Loucy (cell line): Measurements from ENCODE around the gene CCDC60.

Source experiments
- H2AFZ ChIP-seq: fragments of 200-600 bp; sonication (generic); 2 replicates; pipeline ENCODE4 v1.6.0; 2016; ENCODE audit warnings: antibody characterized with exemption, mild to moderate bottlenecking, low read length, moderate library complexity
- H3F3A ChIP-seq: fragments of 200-600 bp; 2 replicates; pipeline ENCODE4 v1.6.0; 2016; ENCODE audit warnings: antibody characterized with exemption, low read depth, mild to moderate bottlenecking
- H3K27me3 ChIP-seq: fragments of 200-600 bp; sonication (generic); 2 replicates; pipeline ENCODE4 v1.6.1; 2014; ENCODE audit warnings: low read length, mild to moderate bottlenecking; ENCODE audit not compliant: insufficient read depth, poor library complexity, severe bottlenecking
- H3K36me3 ChIP-seq: fragments of 200-600 bp; sonication (generic); 2 replicates; pipeline ENCODE4 v1.6.1; 2016; ENCODE audit warnings: low read length; ENCODE audit not compliant: insufficient read depth
- H3K4me1 ChIP-seq: fragments of 200-600 bp; sonication (generic); 2 replicates; pipeline ENCODE4 v1.5.1; 2014; ENCODE audit warnings: low read length, mild to moderate bottlenecking; ENCODE audit not compliant: insufficient read depth, poor library complexity, severe bottlenecking
- H3K4me2 ChIP-seq: fragments of 200-600 bp; sonication (generic); 2 replicates; pipeline ENCODE4 v1.6.0; 2014; ENCODE audit warnings: antibody characterized with exemption, low read length, low read depth, mild to moderate bottlenecking; ENCODE audit not compliant: poor library complexity, severe bottlenecking
- H3K4me3 ChIP-seq: fragments of 200-600 bp; sonication (generic); 2 replicates; pipeline ENCODE4 v1.5.1; 2014; ENCODE audit warnings: low read length, mild to moderate bottlenecking, mixed read lengths; ENCODE audit not compliant: poor library complexity, severe bottlenecking
- H3K79me2 ChIP-seq: fragments of 200-600 bp; sonication (generic); 2 replicates; pipeline ENCODE4 v1.6.1; 2014; ENCODE audit warnings: low read length; ENCODE audit not compliant: insufficient read depth
- H3K9ac ChIP-seq: fragments of 200-600 bp; sonication (generic); 2 replicates; pipeline ENCODE4 v1.6.0; 2014; ENCODE audit warnings: mild to moderate bottlenecking, low read depth, low read length, moderate library complexity; ENCODE audit not compliant: poor library complexity, severe bottlenecking
- H3K9me2 ChIP-seq: fragments of 200-600 bp; sonication (generic); replicated peaks from 2 replicates; pipeline ENCODE4 v1.6.1; 2016; ENCODE audit warnings: low read depth, low read length, mixed read lengths
- H3K9me3 ChIP-seq: fragments of 200-600 bp; sonication (generic); 2 replicates; pipeline ENCODE4 v1.6.1; 2014; ENCODE audit warnings: mild to moderate bottlenecking, antibody characterized with exemption, low read length, low read depth; ENCODE audit not compliant: insufficient read depth
- H4K20me1 ChIP-seq: fragments of 200-600 bp; sonication (generic); 2 replicates; pipeline ENCODE4 v1.6.0; 2014; ENCODE audit warnings: antibody characterized with exemption, low read length, mild to moderate bottlenecking; ENCODE audit not compliant: insufficient read depth, poor library complexity, severe bottlenecking
- EZH2phosphoT487 ChIP-seq: fragments of 200-600 bp; IDR thresholded peaks from 2 replicates; pipeline ENCODE4 v1.6.1; 2018; ENCODE audit warnings: antibody characterized with exemption, mild to moderate bottlenecking, moderate library complexity, borderline replicate concordance
- TF ChIP-seq, protein P1 (sequence below): fragments of 200-600 bp; sonication (generic); conservative IDR thresholded peaks from 2 replicates; pipeline ENCODE4 v1.5.1; 2014; ENCODE audit warnings: mild to moderate bottlenecking, antibody characterized with exemption, low read length

CCDC60 gene

GRCh38 chr12:119373001-119373400 is 38.5 kb downstream of the CCDC60 start:
- Histone ChIP-seq H3K79me2 (no peaks in the 10 kb centered on the region), H3K4me2 (no peak overlapping the region), H3K27me3 (no peaks in the 10 kb centered on the region), H3K9ac (no peak overlapping the region), H3K4me1 (no peaks in the 10 kb centered on the region), H3K9me2 (no peaks in the 10 kb centered on the region), H2AFZ (no peak overlapping the region), H4K20me1 (no peaks in the 10 kb centered on the region), H3K36me3 (no peaks in the 10 kb centered on the region), H3K9me3 (no peaks in the 10 kb centered on the region), H3K4me3 (no peak overlapping the region), H3F3A (no peaks in the 10 kb centered on the region)
- no peak for TF ChIP-seq EZH2phosphoT487
- TF ChIP-seq, protein P1, sequence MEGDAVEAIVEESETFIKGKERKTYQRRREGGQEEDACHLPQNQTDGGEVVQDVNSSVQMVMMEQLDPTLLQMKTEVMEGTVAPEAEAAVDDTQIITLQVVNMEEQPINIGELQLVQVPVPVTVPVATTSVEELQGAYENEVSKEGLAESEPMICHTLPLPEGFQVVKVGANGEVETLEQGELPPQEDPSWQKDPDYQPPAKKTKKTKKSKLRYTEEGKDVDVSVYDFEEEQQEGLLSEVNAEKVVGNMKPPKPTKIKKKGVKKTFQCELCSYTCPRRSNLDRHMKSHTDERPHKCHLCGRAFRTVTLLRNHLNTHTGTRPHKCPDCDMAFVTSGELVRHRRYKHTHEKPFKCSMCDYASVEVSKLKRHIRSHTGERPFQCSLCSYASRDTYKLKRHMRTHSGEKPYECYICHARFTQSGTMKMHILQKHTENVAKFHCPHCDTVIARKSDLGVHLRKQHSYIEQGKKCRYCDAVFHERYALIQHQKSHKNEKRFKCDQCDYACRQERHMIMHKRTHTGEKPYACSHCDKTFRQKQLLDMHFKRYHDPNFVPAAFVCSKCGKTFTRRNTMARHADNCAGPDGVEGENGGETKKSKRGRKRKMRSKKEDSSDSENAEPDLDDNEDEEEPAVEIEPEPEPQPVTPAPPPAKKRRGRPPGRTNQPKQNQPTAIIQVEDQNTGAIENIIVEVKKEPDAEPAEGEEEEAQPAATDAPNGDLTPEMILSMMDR: no peak

GRCh38 chr12:119373666-119374065 is 39.1 kb downstream of the CCDC60 start:
- TF ChIP-seq EZH2phosphoT487: no peak
- TF ChIP-seq, protein P1: no peak
- no peaks in the 10 kb centered on the region for H3K9me2 ChIP-seq
- no peaks in the 10 kb centered on the region for H3K79me2 ChIP-seq
- no peaks in the 10 kb centered on the region for H4K20me1 ChIP-seq
- H3K4me3 ChIP-seq: no peak overlapping the region
- H2AFZ ChIP-seq: no peak overlapping the region
- no peaks in the 10 kb centered on the region for H3K27me3 ChIP-seq
- no peak overlapping the region for H3K4me2 ChIP-seq
- H3K9me3 ChIP-seq: no peaks in the 10 kb centered on the region
- H3F3A ChIP-seq: no peaks in the 10 kb centered on the region
- H3K9ac ChIP-seq: no peak overlapping the region
- H3K4me1 ChIP-seq: no peaks in the 10 kb centered on the region
- H3K36me3 ChIP-seq: no peaks in the 10 kb centered on the region

GRCh38 chr12:119374635-119375034 is 40.1 kb downstream of the CCDC60 start:
- TF ChIP-seq, protein P1: no peak
- TF ChIP-seq EZH2phosphoT487: no peak
- no peak overlapping the region for H3K4me2 ChIP-seq
- no peaks in the 10 kb centered on the region for H3K36me3 ChIP-seq
- no peaks in the 10 kb centered on the region for H3K9me2 ChIP-seq
- no peak overlapping the region for H3K9ac ChIP-seq
- H4K20me1 ChIP-seq: no peaks in the 10 kb centered on the region
- H3F3A ChIP-seq: no peaks in the 10 kb centered on the region
- H3K27me3 ChIP-seq: no peaks in the 10 kb centered on the region
- H3K9me3 ChIP-seq: no peaks in the 10 kb centered on the region
- H2AFZ ChIP-seq: no peak overlapping the region
- no peaks in the 10 kb centered on the region for H3K79me2 ChIP-seq
- no peaks in the 10 kb centered on the region for H3K4me1 ChIP-seq
- no peak overlapping the region for H3K4me3 ChIP-seq
